K562 (cell line): ENCODE results near the gene PI4KA. TPM values are rescaled to one million over a fixed set of nuclear protein-coding genes. Genes with fewer than 3 reads are reported as not detected.
A peak's percentile ranks its signal among the peaks of the same experiment; 100 is the strongest.

ENCODE experiments used
- ATAC-seq: fragments of 200-7000 bp; cut with Tn5 transposase; 3 replicates; pipeline ENCODE4 v1.9.1; 2020; ENCODE audit warnings: moderate library complexity
- BruUV-seq: library from RNA; stranded (reverse); fragments of 400-500 nt; replicated peaks from 2 replicates; lab custom pipeline; 2021; lab: Mats Ljungman, UMichigan
- CTCF ChIA-PET: fragments of 300-600 bp; formaldehyde crosslinking; extraction: SDS; loops from one replicate; lab custom pipeline; 2021; ENCODE audit warnings: low intra/inter-chr PET ratio; lab: Yijun Ruan, JAX
- POLR2A ChIA-PET: fragments of 300-600, 350-650 bp; sonication (Branson Sonifier 250); formaldehyde crosslinking; extraction: SDS; loops from one replicate; lab custom pipeline; 2021; ENCODE audit warnings: antibody characterized with exemption, inconsistent platforms; lab: Yijun Ruan, JAX
- DNase-seq, 4 experiments: peaks; one replicate each; pipeline versions ENCODE4 v3.0.0 to v3.0.0-alpha.2; 2011 to 2018; ENCODE audit warnings: low spot score in 3 of 4, mixed read lengths in 3 of 4; ENCODE audit errors: extremely low read depth in 1 of 4
- FAIRE-seq: peaks from 2 replicates; lab custom pipeline; 2011; peaks lifted over from hg19 to GRCh38; lab: Jason Lieb, UNC
- H2AFZ ChIP-seq: 2 replicates; pipeline ENCODE4 v1.6.0; 2011; ENCODE audit warnings: low read depth, low read length, control low read depth, inconsistent platforms
- H3K27ac ChIP-seq: fragments of 200-600 bp; 3 replicates; pipeline ENCODE4 v1.8.0; 2011; ENCODE audit warnings: low read depth, mild to moderate bottlenecking, control low read depth, inconsistent platforms, low read length, moderate library complexity, mixed read lengths; ENCODE audit errors: extremely low read depth
- H3K27me3 ChIP-seq, 2 experiments: fragments of 300-600 bp in 1 of 2; 2 replicates in 1 of 2; 3 replicates in 1 of 2; pipeline versions ENCODE4 v1.6.0 to v1.8.0; 2011; ENCODE audit warnings: inconsistent platforms in 2 of 2, low read length in 2 of 2, mild to moderate bottlenecking in 1 of 2, mixed read lengths in 1 of 2, moderate library complexity in 1 of 2; ENCODE audit not compliant: control insufficient read depth in 2 of 2, insufficient read depth in 2 of 2
- H3K36me3 ChIP-seq: fragments of 300-600 bp; 3 replicates; pipeline ENCODE4 v1.8.0; 2011; ENCODE audit warnings: mild to moderate bottlenecking, low read length, inconsistent platforms; ENCODE audit not compliant: control insufficient read depth, insufficient read depth
- H3K4me1 ChIP-seq, 2 experiments: fragments of 200-600 bp in 1 of 2; replicated peaks in 1 of 2; 2 replicates in 1 of 2; 3 replicates in 1 of 2; pipeline versions ENCODE4 v1.5.1 to v1.8.0; 2011; ENCODE audit warnings: inconsistent platforms in 2 of 2, low read length in 2 of 2, mild to moderate bottlenecking in 1 of 2, mixed read lengths in 1 of 2, moderate library complexity in 1 of 2; ENCODE audit not compliant: control insufficient read depth in 2 of 2, insufficient read depth in 2 of 2
- H3K4me2 ChIP-seq: 2 replicates; pipeline ENCODE4 v1.6.1; 2011; ENCODE audit warnings: low read length, control low read depth, inconsistent platforms, mixed read lengths; ENCODE audit not compliant: insufficient read depth
- H3K4me3 ChIP-seq: fragments of 200-600 bp; sonication (generic), shearing (Covaris generic); 2 replicates; pipeline ENCODE4 v1.5.1; 2016; ENCODE audit warnings: control low read depth, inconsistent platforms
- H3K79me2 ChIP-seq: fragments of 200-600 bp; 3 replicates; pipeline ENCODE4 v1.8.0; 2011; ENCODE audit warnings: low read length, inconsistent platforms; ENCODE audit not compliant: control insufficient read depth, insufficient read depth
- H3K9ac ChIP-seq, 2 experiments: 2 replicates each; pipeline versions ENCODE4 v1.6.0 to v1.6.1; 2011; ENCODE audit warnings: low read depth in 2 of 2, low read length in 2 of 2, control low read depth in 1 of 2, inconsistent platforms in 1 of 2, mild to moderate bottlenecking in 1 of 2, mixed read lengths in 1 of 2; ENCODE audit not compliant: insufficient read depth in 1 of 2
- H3K9me1 ChIP-seq: one replicate; pipeline ENCODE4 v1.6.0; 2011; ENCODE audit warnings: inconsistent platforms, mild to moderate bottlenecking, low read length, moderate library complexity; ENCODE audit not compliant: control insufficient read depth, insufficient read depth
- H3K9me3 ChIP-seq: replicated peaks from 2 replicates; pipeline ENCODE4 v1.5.1; 2011; ENCODE audit warnings: low read depth, low read length, inconsistent platforms; ENCODE audit not compliant: control insufficient read depth, insufficient read depth
- H4K20me1 ChIP-seq: replicated peaks from 2 replicates; pipeline ENCODE4 v1.6.1; 2011; ENCODE audit warnings: low read length, inconsistent platforms, mixed read lengths; ENCODE audit not compliant: control insufficient read depth, insufficient read depth
- CHD2 ChIP-seq: IDR thresholded peaks from 2 replicates; pipeline ENCODE4 v1.6.1; 2011; ENCODE audit warnings: low read depth, low read length
- JUN ChIP-seq, 2 experiments: sonication (generic) in 1 of 2; formaldehyde crosslinking in 1 of 2; IDR thresholded peaks; 2 replicates each; pipeline versions ENCODE4 v1.6.1 to v1.8.0; 2012 to 2022; ENCODE audit warnings: borderline replicate concordance in 2 of 2, mild to moderate bottlenecking in 2 of 2, improper control_type of control experiment in 1 of 2, low read depth in 1 of 2, low read length in 1 of 2, missing genetic modification reagents in 1 of 2
- KLF16 ChIP-seq: IDR thresholded peaks from 2 replicates; pipeline ENCODE4 v1.6.1; 2016; ENCODE audit warnings: antibody characterized with exemption
- MTA2 ChIP-seq: fragments of 450-650 bp; IDR thresholded peaks from 2 replicates; pipeline ENCODE4 v1.6.1; 2016; ENCODE audit warnings: low read depth
- RCOR1 ChIP-seq, 2 experiments: IDR thresholded peaks; 2 replicates each; pipeline ENCODE4 v1.6.1; 2012; ENCODE audit warnings: low read depth in 2 of 2, low read length in 2 of 2, borderline replicate concordance in 1 of 2, improper control_type of control experiment in 1 of 2
- SIN3B ChIP-seq: fragments of 450-650 bp; IDR thresholded peaks from 2 replicates; pipeline ENCODE4 v1.6.1; 2017; ENCODE audit warnings: low read depth, mild to moderate bottlenecking, moderate library complexity
- TRIM28 ChIP-seq: fragments of 450-650 bp; IDR thresholded peaks from 2 replicates; pipeline ENCODE4 v1.6.1; 2017
- ZNF316 ChIP-seq: fragments of 450-650 bp; IDR thresholded peaks from 2 replicates; pipeline ENCODE4 v1.6.1; 2016
- ZNF699 ChIP-seq: fragments of 250-450 bp; sonication (Bioruptor Pico); IDR thresholded peaks from 2 replicates; pipeline ENCODE4 v1.8.0; 2021; ENCODE audit warnings: mild to moderate bottlenecking, moderate library complexity; ENCODE audit not compliant: insufficient replicate concordance
- WGBS: fragments of 100-300 bp; shearing (Covaris generic); methylation state at CpG from one replicate; pipeline ENCODE4 v1.1.6; 2016; ENCODE audit warnings: low coverage, mixed read lengths; ENCODE audit not compliant: insufficient coverage; ENCODE audit errors: missing lambda C conversion rate; 5-methylcytosine and 5-hydroxymethylcytosine counted together
- in situ Hi-C: fragments of 300-500 bp; cut with MboI; formaldehyde crosslinking; loops from 4 replicates; pipeline ENCODE4 v1.15.0; 2018; ENCODE audit warnings: inconsistent platforms, mixed read lengths
- intact Hi-C: fragments of 100-400 bp; cut with micrococcal nuclease; formaldehyde crosslinking; loops from 2 replicates; pipeline ENCODE4 v1.14.2; 2022
- polyA plus RNA-seq, 8 experiments: library from polyadenylated mRNA; depleted of rRNA in 4 of 8; stranded (reverse) in 5 of 8; unstranded in 3 of 8; fragments of >200 nt; fragmentation: Nextera tagmentation in 2 of 8; fragmentation: Illumina TruSeq in 1 of 8; extraction: Ambion mirVana in 2 of 8; extraction: Trizol in 1 of 8; gene quantifications; 2 replicates each; pipeline versions ENCODE4 v1.2.1 to v1.2.3, GENCODE V29; 2011 to 2014; ENCODE audit warnings: inconsistent platforms in 1 of 8, missing spikeins in 1 of 8
- total RNA-seq, 7 experiments: library from RNA; depleted of rRNA in 6 of 7; stranded (reverse); fragments of >200 nt in 6 of 7; fragmentation: Illumina TruSeq in 2 of 7; extraction: Trizol in 2 of 7; gene quantifications; 2 replicates each; pipeline versions ENCODE4 v1.2.1 to v1.2.3, GENCODE V29; 2011 to 2021; ENCODE audit warnings: low replicate concordance in 1 of 7
- TF ChIP-seq, protein P1 (sequence below), 2 experiments: fragments of 450-650 bp in 1 of 2; sonication (generic) in 1 of 2; formaldehyde crosslinking; conservative IDR thresholded peaks; 2 replicates each; pipeline versions ENCODE4 v1.4.0 to v1.8.1; 2020 to 2022; ENCODE audit warnings: mild to moderate bottlenecking in 1 of 2, missing genetic modification reagents in 1 of 2
- TF ChIP-seq, protein P2 (sequence below), 3 experiments: IDR thresholded peaks in 2 of 3; conservative IDR thresholded peaks in 1 of 3; 2 replicates each; pipeline ENCODE4 v1.5.1; 2011 to 2012; ENCODE audit warnings: low read length in 3 of 3, mild to moderate bottlenecking in 3 of 3, control low read depth in 2 of 3, improper control_type of control experiment in 1 of 3, inconsistent platforms in 1 of 3, low read depth in 1 of 3, mixed read lengths in 1 of 3, moderate library complexity in 1 of 3; ENCODE audit not compliant: insufficient read depth in 2 of 3

Gene PI4KA
- total and polyA plus RNA-seq, 9 of the 15 experiments (the other 6 are each of a cell fraction or from before 2014, with no cell fraction given): 7.3 to 187 (median 84.7) TPM

DNA sequence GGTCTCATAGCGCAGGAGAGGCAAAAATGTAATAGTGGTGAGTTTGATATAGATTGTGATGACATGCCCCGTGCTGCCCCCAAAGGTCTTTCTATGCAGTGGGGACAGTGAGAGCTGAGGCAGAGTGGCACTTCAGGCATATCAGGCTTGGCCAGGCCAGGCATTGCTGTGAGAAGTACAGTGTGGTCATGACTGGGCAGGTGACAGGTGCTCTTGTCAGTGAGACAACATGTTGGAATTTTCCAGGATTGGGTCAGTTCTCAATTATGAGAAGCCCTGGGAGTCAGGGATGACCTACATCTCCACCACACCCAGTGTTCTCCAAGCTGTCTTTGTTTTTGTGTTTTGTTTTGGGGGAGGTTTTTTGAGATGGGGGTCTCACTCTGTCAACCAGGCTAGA lies 3.9 kb upstream of the PI4KA start:
- TSS peak; percentile 5 for BruUV-seq
- H3K79me2 ChIP-seq: peaks cover 75% of the 10 kb centered on the region
- CTCF ChIA-PET: no interaction called here
- intact Hi-C loops (no loop called here), in situ Hi-C loops (no loop called here)
- no peak for FAIRE-seq
- H3K9me1 ChIP-seq: peaks cover 12% of the 10 kb centered on the region
- POLR2A ChIA-PET: interaction anchor here (0.6 to 11.8 kb wide), 10 partner anchors 9 to 231 kb away, joined by 3 to 172 read pairs (median 7); partner anchors contain the start of gene CRKL
- H3K4me2 ChIP-seq: no peak overlapping the region
- H3K4me3 ChIP-seq: no peak overlapping the region
- H4K20me1 ChIP-seq: peaks cover 7% of the 10 kb centered on the region
- peaks cover 63 to 81% of the 10 kb centered on the region in 2 experiments for H3K4me1 ChIP-seq
- TF ChIP-seq, protein P1, sequence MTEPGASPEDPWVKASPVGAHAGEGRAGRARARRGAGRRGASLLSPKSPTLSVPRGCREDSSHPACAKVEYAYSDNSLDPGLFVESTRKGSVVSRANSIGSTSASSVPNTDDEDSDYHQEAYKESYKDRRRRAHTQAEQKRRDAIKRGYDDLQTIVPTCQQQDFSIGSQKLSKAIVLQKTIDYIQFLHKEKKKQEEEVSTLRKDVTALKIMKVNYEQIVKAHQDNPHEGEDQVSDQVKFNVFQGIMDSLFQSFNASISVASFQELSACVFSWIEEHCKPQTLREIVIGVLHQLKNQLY (CRISPR knock-in tag; conservative IDR thresholded peaks at IDR 0.05): peak in 1 of 2 experiments; percentile 73; a peak in 1 of 4 replicates
- no peak for TF ChIP-seq ZNF316
- H3K9ac ChIP-seq: peak overlapping the region in 1 of 2 experiments; percentile 62; a peak in 1 of 4 replicates
- H3K27ac ChIP-seq: no peak overlapping the region
- ATAC-seq: no peak
- DNase-seq: peak in 1 of 4 experiments; percentile 34
- H3K36me3 ChIP-seq: peaks cover 50% of the 10 kb centered on the region; the same call in 2 of the 3 replicates
- no peaks in the 10 kb centered on the region for H3K9me3 ChIP-seq
- no peak overlapping the region for H2AFZ ChIP-seq
- WGBS: 94% methylated on average over 2 of the region's 2 CpGs
- H3K27me3 ChIP-seq: no peaks in the 10 kb centered on the region

DNA sequence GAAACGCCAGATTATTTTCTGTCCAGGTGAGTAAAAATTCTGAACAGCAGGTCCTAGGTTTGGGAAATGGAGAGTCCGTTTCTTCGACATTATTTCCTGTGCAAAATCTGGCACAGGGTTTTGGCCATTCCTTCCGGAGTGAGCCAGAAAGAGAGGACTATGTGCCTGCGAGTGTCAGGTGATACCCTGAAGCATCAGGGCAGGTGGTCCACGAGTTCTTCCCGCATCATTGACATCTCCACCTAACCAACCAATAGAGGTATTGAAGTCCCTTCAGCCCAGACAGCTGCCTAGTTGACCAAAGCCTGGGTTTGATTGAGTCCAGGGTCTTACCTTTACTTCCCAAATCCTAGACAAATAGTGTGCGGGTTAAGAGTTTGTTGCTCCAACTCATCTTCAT lies 1.0 kb upstream of the PI4KA start:
- peak in 3 of 4 experiments; percentile 58 to 68 (median 59) for DNase-seq
- Histone ChIP-seq H3K79me2 (peaks cover 85% of the 10 kb centered on the region), H3K4me3 (peak overlapping the region; percentile 57), H3K27ac (peak overlapping the region; percentile 74), H2AFZ (peak overlapping the region; percentile 93), H4K20me1 (peaks cover 27% of the 10 kb centered on the region), H3K9me3 (no peaks in the 10 kb centered on the region), H3K9ac (peak overlapping the region; percentile 84 to 95), H3K36me3 (peaks cover 33% of the 10 kb centered on the region; the same call in 2 of the 3 replicates), H3K9me1 (peaks cover 3% of the 10 kb centered on the region), H3K4me2 (peak overlapping the region; percentile 93), H3K4me1 (peaks cover 54 to 77% of the 10 kb centered on the region in 2 experiments), H3K27me3 (no peaks in the 10 kb centered on the region)
- ChIA-PET CTCF (no interaction called here), POLR2A (interaction anchor here (0.6 to 11.8 kb wide), 13 partner anchors 7 to 155 kb away, joined by 3 to 172 read pairs (median 3); partner anchors contain the start of genes LZTR1 and P2RX6)
- no peak for ATAC-seq
- BruUV-seq: TSS peak; percentile 76
- in situ Hi-C loops (no loop called here), intact Hi-C loops (loop anchor here (1.0 to 10.0 kb wide), 4 partner anchors 8 to 795 kb away; partner anchors contain the start of genes CRKL and THAP7)
- WGBS: 20% methylated on average over 8 of the region's 8 CpGs
- FAIRE-seq: no peak
- TF ChIP-seq SIN3B (no peak), RCOR1 (IDR thresholded peaks at IDR 0.05; ENCODE audit: borderline replicate concordance in 1 of 2, low read depth in 2 of 2, low read length in 2 of 2) (peak; percentile 15 to 22; a peak in 3 of 4 replicates), ZNF699 (no peak), TRIM28 (no peak), CHD2 (0 out of 2 replicates have a peak, but pooled peaks have one; percentile 4), JUN (IDR thresholded peaks at IDR 0.05; ENCODE audit: borderline replicate concordance, low read depth, low read length) (peak; percentile 2; the same call in 1 of the 2 replicates), JUN (CRISPR knock-in tag; IDR thresholded peaks at IDR 0.05; ENCODE audit: borderline replicate concordance) (no peak), MTA2 (no peak), KLF16 (no peak)
- TF ChIP-seq, protein P1 (CRISPR knock-in tag; conservative IDR thresholded peaks at IDR 0.05): 0 out of 4 replicates have a peak, but pooled peaks of 1 of the 2 experiments have one; percentile 24
- TF ChIP-seq, protein P2, sequence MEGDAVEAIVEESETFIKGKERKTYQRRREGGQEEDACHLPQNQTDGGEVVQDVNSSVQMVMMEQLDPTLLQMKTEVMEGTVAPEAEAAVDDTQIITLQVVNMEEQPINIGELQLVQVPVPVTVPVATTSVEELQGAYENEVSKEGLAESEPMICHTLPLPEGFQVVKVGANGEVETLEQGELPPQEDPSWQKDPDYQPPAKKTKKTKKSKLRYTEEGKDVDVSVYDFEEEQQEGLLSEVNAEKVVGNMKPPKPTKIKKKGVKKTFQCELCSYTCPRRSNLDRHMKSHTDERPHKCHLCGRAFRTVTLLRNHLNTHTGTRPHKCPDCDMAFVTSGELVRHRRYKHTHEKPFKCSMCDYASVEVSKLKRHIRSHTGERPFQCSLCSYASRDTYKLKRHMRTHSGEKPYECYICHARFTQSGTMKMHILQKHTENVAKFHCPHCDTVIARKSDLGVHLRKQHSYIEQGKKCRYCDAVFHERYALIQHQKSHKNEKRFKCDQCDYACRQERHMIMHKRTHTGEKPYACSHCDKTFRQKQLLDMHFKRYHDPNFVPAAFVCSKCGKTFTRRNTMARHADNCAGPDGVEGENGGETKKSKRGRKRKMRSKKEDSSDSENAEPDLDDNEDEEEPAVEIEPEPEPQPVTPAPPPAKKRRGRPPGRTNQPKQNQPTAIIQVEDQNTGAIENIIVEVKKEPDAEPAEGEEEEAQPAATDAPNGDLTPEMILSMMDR (IDR thresholded peaks at IDR 0.05 in 2 of 3, conservative IDR thresholded peaks at IDR 0.05 in 1 of 3; ENCODE audit: insufficient read depth in 2 of 3, low read depth in 1 of 3, low read length in 3 of 3): peak in 1 of 3 experiments; percentile 9; a peak in 1 of 6 replicates
